Measurements from ENCODE around the gene NABP1.
"Not testable (repeated sequence)": the region's sequence is repeated elsewhere in the genome, so short reads cannot be mapped to it uniquely, and the experiment has no call there.

The NABP1 gene

GRCh38 chr2:191677646-191678436 is at the start of gene NABP1:
NABP1 (plus strand) TSS chr2:191678136; CDS start chr2:191678615, 479 bp downstream.
- peak; percentile 94 for DNase-seq (ENCODE audit: low read depth in 2 of 2)

- DNase-seq (ENCODE audit: low read depth in 2 of 2): no peak
These were observed 48.9 kb upstream of the NABP1 start for GRCh38 chr2:191629001-191629453.

- DNase-seq (ENCODE audit: low read depth in 2 of 2): no peak
These were observed 47.8 kb upstream of the NABP1 start for GRCh38 chr2:191629976-191630712.

- DNase-seq (ENCODE audit: low read depth in 2 of 2): peak; percentile 79 to 83
These were observed 46.2 kb upstream of the NABP1 start for GRCh38 chr2:191631754-191632153.

GRCh38 chr2:191632426-191632825 is 45.5 kb upstream of the NABP1 start:
- no peak for DNase-seq (ENCODE audit: low read depth in 2 of 2)

GRCh38 chr2:191634791-191635190 is 43.1 kb upstream of the NABP1 start:
- DNase-seq (ENCODE audit: low read depth in 2 of 2): no peak

GRCh38 chr2:191635333-191636234 is 42.4 kb upstream of the NABP1 start:
- DNase-seq (ENCODE audit: low read depth in 2 of 2): peak; percentile 85 to 88

GRCh38 chr2:191636235-191636543 is 41.7 kb upstream of the NABP1 start:
- DNase-seq (ENCODE audit: low read depth in 2 of 2): peak; percentile 76 to 79

GRCh38 chr2:191636586-191636985 is 41.4 kb upstream of the NABP1 start:
- no peak for DNase-seq (ENCODE audit: low read depth in 2 of 2)

- DNase-seq (ENCODE audit: low read depth in 2 of 2): peak in 1 of 2 experiments; percentile 55
These were observed 40.5 kb upstream of the NABP1 start for GRCh38 chr2:191637182-191638078.

GRCh38 chr2:191638079-191638801 is 39.7 kb upstream of the NABP1 start:
- DNase-seq (ENCODE audit: low read depth in 2 of 2): no peak

GRCh38 chr2:191638802-191639172 is 39.1 kb upstream of the NABP1 start:
- DNase-seq (ENCODE audit: low read depth in 2 of 2): no peak

GRCh38 chr2:191641609-191642008 is 36.3 kb upstream of the NABP1 start:
- no peak for DNase-seq (ENCODE audit: low read depth in 2 of 2)

- DNase-seq (ENCODE audit: low read depth in 2 of 2): no peak
These were observed 35.4 kb upstream of the NABP1 start for GRCh38 chr2:191642541-191642940.

- no peak for DNase-seq (ENCODE audit: low read depth in 2 of 2)
These were observed 34.5 kb upstream of the NABP1 start for GRCh38 chr2:191643429-191643828.

- DNase-seq (ENCODE audit: low read depth in 2 of 2): not testable (repeated sequence)
These were observed 33.3 kb upstream of the NABP1 start for GRCh38 chr2:191644613-191645012.

- DNase-seq (ENCODE audit: low read depth in 2 of 2): no peak
These were observed 32.9 kb upstream of the NABP1 start for GRCh38 chr2:191645032-191645431.

- no peak for DNase-seq (ENCODE audit: low read depth in 2 of 2)
These were observed 32.3 kb upstream of the NABP1 start for GRCh38 chr2:191645434-191646162.

GRCh38 chr2:191646163-191646902 is 31.6 kb upstream of the NABP1 start:
- DNase-seq (ENCODE audit: low read depth in 2 of 2): no peak

All from fibroblast of skin of left quadriceps (primary cell).